GM20431 (cell line): Measurements from ENCODE around the gene ZNF385A.

Experiments used
- in situ Hi-C: fragments of 300-500 bp; cut with MseI, MboI; formaldehyde crosslinking; loops from one replicate; pipeline ENCODE4 v1.15.0; 2020; ENCODE audit warnings: low sequenced_read_pairs; ENCODE audit not compliant: unreplicated experiment

ZNF385A gene, protein sequence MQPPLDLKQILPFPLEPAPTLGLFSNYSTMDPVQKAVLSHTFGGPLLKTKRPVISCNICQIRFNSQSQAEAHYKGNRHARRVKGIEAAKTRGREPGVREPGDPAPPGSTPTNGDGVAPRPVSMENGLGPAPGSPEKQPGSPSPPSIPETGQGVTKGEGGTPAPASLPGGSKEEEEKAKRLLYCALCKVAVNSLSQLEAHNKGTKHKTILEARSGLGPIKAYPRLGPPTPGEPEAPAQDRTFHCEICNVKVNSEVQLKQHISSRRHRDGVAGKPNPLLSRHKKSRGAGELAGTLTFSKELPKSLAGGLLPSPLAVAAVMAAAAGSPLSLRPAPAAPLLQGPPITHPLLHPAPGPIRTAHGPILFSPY

DNA sequence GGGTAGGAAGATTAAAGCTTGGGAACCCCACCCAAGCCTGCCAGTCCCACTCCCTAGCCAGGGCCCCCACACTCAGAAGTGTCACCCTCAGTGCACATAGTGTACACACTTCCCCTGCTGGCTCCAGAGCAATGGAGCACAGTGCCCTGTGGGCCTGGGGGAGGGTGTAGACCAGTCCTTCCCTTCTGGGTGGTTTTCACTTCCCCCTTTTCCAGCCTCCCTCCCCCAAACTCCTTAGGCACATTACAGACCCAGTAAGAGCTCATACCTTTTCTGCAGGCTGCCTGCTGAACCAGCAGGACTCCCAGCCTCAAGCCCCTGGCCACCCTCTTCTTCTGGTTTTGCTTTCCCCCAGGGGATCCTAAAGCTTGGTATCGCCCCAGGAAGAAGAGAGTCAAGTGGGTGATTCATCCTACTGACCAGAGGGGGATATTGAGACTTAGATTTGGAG, at the start of gene ZNF385A:
ZNF385A (minus strand) TSS at position 143 of the 451 bp plus-strand sequence. CDS start 219 bp downstream, outside the sequence.
- in situ Hi-C loops = no loop called here

- in situ Hi-C loops = no loop called here
Observed at GRCh38 chr12:54432815-54433164, 48.3 kb upstream of the ZNF385A start.

GRCh38 chr12:54431911-54432814, 47.6 kb upstream of the ZNF385A start:
- in situ Hi-C loops = no loop called here

DNA sequence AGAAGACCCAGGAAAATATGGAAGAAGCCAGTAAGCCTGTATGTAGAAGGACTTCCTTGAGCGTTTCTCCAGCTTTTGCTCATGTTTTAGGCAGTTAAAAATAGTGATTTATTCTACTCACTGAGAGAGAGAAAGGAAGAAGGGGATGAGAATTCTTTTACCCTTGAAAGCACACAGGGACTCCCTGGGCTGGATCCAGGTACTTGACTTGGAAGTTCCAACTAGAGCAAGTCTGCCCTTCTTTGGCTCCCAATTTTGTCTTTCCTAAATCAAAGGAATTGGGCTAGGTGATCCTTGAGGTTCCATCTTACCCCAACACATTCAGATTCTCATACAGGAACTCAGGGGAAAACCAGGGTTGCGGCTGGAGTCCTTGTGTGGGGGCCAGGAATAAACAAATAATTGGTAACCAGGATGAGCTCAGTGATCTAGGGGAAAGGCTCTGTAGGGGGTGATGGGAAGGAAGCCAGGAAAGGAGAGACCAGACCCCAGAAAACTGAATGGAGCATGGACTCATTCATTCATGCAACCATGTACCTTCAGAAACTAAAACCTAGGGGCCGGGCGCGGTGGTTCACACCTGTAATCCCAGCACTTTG, 46.0 kb upstream of the ZNF385A start:
- in situ Hi-C loops = no loop called here

DNA sequence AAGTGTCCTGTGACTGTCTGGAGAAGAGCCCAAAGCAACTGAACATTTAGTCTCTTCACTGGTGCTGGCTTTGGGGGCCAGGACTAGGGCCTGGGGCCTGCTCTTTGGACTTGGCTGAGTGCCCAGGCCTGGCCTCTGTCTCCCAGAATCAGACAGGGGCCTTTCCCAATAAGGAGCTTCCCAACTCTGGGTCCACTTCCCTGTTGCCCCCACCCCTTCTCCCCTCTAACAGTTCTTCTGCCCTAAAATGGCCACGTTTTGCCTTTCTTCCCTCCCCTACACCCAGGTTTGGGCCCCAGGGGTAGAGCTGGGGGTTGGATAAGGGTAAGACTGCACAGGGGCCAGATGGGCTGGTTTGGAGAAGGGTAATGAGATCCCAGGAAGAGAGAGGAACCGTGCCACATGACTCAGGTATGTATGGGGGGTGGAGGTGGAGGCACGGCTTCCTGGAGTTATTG, 44.5 kb upstream of the ZNF385A start:
- in situ Hi-C loops = no loop called here

DNA sequence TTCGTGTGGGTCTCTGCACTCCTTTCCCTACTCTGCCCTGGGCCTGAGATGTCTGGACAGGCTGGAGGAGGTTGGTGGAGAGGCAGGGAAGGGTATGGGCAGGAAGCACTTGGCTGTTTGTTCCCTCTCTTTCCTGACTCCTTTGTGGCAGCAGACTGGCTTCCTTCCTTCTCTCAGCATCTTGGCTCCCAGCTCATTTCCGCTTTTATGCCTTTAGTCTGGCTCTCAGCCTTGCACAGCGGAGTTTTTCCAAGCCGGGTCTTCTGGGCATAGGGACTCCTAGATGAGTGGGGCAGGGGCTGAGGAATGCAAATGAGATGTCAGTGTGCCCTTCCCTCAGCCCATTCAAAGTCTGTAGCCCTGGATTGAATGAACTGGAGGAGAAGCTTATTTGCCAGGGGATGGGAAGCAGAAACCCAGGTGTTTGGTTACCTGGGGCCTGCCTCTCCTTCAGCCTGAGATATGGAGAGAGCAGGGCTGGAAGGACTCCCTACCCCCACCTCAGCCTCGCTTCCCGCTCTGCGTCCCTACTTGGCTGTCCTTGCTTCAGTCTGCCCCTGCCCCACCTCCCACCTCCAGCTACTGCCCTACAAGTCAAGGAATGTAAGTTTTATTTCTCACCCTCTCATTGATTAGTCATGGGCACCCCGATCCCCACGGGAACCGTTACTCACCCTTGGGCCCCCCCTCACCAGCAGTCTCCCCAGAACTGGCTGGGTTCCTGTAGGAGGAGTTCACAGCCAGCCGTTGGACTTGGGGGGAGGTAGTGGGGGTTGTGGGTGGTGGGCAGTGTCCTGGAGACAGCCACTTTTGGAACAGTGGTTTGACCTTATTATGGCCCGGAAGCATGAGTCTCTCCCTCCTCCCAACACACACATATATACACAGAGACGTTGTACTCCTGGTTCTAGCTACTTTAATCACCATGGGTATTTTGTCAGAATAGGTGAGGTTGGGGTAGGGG, 43.8 kb upstream of the ZNF385A start:
- in situ Hi-C loops = no loop called here

DNA sequence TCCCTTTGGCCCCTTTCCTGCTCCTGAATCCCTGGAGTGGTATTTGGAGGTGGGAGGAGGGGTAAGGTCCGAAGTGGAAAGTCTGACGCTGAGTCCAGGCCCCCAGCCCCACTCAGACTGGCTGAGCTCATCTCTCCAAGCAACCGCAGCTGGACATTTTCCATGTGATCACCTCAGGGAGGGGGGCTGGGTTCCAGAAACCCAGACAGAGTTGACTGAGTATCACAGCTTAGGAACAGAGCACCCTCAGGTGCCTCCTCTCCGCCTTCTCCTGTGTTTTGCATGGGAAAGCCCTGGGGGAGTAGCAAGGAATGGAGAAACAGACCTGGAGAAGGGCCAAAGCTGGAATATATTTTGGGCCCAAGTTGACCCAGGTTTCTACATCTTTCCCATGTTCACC, 42.6 kb upstream of the ZNF385A start:
- in situ Hi-C loops = no loop called here

DNA sequence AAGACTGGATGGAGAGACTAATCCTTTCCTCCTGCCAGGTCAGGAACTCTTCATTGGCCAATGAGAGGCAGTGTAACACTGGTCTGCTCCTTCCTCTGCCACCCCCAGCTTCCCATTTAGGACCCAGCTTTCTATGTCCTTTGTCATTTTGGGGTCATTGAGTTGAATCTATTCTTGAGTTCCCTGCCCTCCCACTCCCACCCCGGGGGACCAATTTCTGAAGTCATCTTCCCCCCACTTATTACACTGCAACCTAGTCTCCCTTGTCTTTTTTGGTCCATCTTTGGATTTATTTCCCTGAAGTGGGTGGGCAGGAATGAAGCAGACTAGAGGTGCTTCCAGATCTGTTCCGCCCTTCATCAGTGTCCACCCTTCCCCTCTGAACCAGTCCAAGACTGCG, 42.2 kb upstream of the ZNF385A start:
- in situ Hi-C loops = no loop called here

GRCh38 chr12:54425702-54426101, 41.2 kb upstream of the ZNF385A start:
- in situ Hi-C loops = no loop called here

DNA sequence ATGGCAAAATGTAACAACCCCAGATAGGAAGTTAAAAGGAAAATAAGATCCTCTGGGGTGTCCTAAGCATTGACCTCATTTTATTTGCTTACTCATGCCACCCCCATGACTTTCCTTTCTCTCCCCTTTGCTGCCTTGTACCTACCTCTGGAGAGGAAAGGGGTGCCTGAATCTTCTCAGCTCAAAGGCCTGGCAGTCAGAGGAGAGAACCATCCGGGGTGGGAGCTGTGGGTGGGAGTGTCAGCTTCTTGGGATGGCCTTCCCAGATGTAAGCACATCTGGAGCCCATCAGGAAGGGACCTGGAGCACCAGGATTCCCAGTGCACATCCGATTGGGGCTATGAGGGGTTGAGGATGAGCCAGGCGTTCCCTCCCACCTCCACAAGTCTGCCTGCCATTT, 39.7 kb upstream of the ZNF385A start:
- in situ Hi-C loops = no loop called here

GRCh38 chr12:54423816-54424150, 39.2 kb upstream of the ZNF385A start:
- in situ Hi-C loops = no loop called here

- in situ Hi-C loops = no loop called here
Observed at GRCh38 chr12:54421879-54422250, 37.3 kb upstream of the ZNF385A start.

DNA sequence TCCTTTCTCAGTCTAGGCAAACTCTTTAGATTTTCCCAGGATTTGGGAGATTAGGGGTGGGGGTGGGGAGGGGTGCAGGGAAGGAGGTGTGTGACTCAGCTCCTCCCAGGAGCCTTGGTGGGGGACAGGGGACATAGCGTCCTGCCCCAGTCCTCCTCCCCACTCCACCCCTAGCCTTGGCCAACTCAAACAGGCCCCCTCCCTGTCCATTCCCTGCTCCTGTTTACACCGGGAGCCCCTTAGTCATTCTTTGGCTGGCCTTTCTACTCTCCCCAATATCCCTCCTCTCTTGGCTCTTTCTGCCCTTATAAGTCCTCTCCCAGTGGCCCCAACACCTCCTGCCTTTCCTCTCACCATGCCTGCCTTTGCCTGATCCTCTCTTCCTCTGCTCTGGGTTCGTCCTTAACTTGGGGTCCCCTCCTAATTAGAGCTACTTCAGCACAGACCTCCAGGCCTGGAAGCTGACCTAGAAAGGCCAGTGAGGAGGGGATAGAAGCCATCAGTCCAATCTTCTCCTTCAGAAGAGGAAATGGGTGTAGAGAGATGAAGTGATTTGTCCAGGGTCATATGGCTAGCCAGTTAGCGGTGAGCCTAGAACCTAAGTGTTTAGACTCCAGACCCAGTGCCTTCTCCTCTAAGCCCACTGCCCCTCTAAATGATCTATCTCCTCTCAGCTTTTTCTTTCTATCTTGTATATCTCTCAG, 36.8 kb upstream of the ZNF385A start:
- in situ Hi-C loops = no loop called here

DNA sequence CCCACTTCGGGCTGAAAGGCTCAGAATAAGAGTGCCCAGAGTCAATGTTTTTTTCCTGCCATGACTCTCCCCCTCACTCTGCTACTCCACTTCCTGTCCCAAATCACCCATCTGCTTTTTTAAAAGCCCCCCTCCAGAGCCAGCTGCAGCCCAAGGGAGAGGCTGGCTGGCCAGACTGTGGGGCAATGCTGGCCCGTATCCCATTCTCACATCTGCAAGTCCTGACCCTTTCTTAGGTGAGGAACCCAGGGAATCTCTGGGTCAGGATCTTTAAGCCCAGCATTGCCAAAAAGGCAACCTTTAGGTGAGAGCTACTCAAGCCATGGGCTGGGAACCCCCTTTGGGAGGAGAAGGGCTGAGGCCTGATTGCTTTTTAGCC, 36.2 kb upstream of the ZNF385A start:
- in situ Hi-C loops = no loop called here

DNA sequence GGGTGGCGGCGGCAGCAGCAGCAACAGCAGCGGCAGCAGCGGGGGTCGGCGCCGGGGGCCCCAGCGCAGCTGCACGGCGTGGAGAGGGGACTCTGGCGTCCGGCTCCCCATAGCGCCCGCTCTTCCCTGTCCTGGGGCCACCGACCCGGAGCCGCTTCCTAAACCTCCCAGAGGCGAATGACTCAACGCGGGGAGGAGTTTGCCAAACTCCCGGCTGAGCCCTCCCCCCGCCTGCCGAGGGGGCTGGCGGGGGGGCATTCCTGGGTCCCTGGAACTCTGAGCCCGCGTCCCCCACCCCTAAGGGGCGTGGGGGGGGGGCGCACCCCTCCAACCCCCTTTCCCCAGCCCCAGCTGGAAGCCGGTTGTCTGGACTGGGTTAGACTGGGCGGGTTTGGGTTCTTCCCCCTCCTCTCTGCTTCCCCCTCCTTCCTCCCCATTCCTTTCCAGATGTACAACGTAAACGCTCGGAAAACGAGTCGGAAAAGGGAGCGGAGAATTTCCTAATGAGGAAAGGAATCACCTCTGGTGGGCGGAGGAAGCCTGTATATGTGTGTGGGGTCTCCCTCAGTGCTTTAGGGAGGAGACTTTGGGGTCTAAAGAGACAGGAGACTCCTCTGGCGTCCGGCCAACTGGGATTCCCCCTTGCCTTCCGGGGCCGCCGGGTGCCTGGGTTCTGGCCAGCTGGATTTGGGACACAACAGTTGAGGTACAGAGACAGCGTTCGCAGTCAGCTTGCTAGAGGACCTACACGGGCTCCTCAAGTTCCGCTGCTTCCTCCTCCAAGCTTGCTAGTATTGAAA, 34.8 kb upstream of the ZNF385A start, which contains the start of gene ITGA5:
ITGA5 (minus strand) TSS at position 179 of the 800 bp plus-strand sequence; CDS start at position 111, 68 bp downstream.
- in situ Hi-C loops = no loop called here

GRCh38 chr12:54418441-54419087, 34.0 kb upstream of the ZNF385A start:
- in situ Hi-C loops = no loop called here

GRCh38 chr12:54417712-54418440, 33.3 kb upstream of the ZNF385A start:
- in situ Hi-C loops = no loop called here
